Measurements from ENCODE around the gene AKR1C2.

AKR1C2 gene

GRCh38 chr10:5041471-5042023 lies 37.9 kb upstream of the AKR1C2 start:
- H3K27ac ChIP-seq, result peak overlapping the region; percentile 24; the same call in 1 of the 2 replicates
- TF ChIP-seq, protein P1, sequence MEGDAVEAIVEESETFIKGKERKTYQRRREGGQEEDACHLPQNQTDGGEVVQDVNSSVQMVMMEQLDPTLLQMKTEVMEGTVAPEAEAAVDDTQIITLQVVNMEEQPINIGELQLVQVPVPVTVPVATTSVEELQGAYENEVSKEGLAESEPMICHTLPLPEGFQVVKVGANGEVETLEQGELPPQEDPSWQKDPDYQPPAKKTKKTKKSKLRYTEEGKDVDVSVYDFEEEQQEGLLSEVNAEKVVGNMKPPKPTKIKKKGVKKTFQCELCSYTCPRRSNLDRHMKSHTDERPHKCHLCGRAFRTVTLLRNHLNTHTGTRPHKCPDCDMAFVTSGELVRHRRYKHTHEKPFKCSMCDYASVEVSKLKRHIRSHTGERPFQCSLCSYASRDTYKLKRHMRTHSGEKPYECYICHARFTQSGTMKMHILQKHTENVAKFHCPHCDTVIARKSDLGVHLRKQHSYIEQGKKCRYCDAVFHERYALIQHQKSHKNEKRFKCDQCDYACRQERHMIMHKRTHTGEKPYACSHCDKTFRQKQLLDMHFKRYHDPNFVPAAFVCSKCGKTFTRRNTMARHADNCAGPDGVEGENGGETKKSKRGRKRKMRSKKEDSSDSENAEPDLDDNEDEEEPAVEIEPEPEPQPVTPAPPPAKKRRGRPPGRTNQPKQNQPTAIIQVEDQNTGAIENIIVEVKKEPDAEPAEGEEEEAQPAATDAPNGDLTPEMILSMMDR (conservative IDR thresholded peaks at IDR 0.05), result no peak

DNA sequence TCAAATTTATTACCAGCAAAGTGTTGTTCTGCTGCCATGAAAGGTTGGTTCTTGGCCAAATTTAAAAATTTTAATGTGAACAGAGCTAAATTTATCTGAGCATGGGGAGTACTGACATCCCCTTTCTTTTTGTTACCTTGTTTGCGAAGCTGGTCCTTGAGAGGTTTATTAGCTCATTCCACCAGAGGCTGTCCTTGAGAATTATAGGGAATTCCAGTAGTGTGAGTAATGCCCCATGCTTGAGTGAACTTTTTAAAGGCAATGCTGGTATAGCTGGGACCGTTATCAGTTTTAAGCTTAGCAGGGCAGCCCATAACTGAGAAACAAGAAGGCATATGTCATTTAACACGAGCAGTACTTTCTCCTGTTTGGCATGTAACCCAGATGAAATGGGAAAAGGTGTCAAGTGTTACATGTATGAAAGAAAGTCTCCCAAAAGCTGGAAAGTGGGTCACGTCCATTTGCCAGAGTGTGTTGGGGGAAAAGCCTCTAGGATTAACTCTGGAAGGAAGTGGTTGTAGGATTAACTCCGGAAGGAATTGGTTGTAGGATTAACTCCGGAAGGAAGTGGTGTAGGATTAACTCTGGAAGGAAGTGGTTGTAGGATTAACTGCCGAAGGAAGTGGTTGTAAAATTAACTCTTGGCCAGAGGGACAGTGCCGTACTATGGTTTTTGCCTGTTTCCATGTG lies 37.3 kb upstream of the AKR1C2 start:
- TF ChIP-seq, protein P1 (conservative IDR thresholded peaks at IDR 0.05), result no peak
- H3K27ac ChIP-seq, result no peak overlapping the region

- H3K27ac ChIP-seq, result no peak overlapping the region
- TF ChIP-seq, protein P1 (conservative IDR thresholded peaks at IDR 0.05), result no peak
Observed at GRCh38 chr10:5040010-5040673, 36.5 kb upstream of the AKR1C2 start.

GRCh38 chr10:5038733-5039132 lies 35.1 kb upstream of the AKR1C2 start:
- H3K27ac ChIP-seq, result no peak overlapping the region
- TF ChIP-seq, protein P1 (conservative IDR thresholded peaks at IDR 0.05), result no peak

- no peak overlapping the region for H3K27ac ChIP-seq
- TF ChIP-seq, protein P1 (conservative IDR thresholded peaks at IDR 0.05), result no peak
Observed at GRCh38 chr10:5038101-5038500, 34.4 kb upstream of the AKR1C2 start.

GRCh38 chr10:5036511-5036910 lies 32.9 kb upstream of the AKR1C2 start:
- H3K27ac ChIP-seq, result no peak overlapping the region
- TF ChIP-seq, protein P1 (conservative IDR thresholded peaks at IDR 0.05), result no peak

DNA sequence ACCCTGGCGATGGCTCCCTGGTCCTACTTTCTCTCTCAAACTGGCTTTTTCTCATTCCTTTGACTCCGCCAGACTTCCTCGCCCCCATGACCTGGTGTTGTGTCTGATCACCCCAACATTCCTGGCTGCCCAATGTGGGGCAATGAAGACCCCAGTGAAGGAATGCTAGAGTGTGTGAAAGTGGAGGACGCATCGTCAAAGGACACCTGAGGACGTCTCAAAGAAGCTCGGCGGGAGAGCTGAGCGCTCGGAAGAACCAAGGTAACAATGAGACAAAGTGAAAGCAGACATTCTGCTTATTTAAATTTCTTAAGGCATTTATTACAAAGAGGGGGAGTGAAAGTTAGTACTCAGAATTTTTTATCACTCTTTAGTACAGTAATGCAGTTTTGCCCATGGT lies 31.7 kb upstream of the AKR1C2 start:
- no peak overlapping the region for H3K27ac ChIP-seq
- TF ChIP-seq, protein P1 (conservative IDR thresholded peaks at IDR 0.05), result no peak
